ENCODE measurements around the gene FBN2.
A peak's percentile ranks its signal among the peaks of the same experiment; 100 is the strongest.
"Not testable (repeated sequence)": the region's sequence is repeated elsewhere in the genome, so short reads cannot be mapped to it uniquely, and the experiment has no call there.

FBN2 gene

DNA sequence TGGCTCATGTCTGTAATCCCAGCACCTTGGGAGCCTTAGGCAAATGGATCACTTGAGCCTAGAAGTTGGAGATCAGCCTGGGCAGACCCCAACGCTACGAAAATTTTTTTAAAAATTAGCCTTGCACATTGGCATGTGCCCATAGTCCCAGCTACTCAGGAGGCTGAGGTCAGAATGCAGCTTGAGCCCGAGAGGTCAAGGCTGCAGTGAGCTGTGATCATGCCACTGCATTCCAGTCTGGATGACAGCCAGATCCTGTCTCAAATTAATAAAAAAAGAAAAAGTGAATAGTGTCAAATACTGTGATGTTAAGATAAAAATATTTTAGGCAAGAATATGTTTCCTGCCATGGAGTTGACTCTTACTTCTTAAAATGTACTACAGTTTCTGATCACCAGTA is 5.3 kb downstream of the FBN2 start:
- no peak for DNase-seq

DNA sequence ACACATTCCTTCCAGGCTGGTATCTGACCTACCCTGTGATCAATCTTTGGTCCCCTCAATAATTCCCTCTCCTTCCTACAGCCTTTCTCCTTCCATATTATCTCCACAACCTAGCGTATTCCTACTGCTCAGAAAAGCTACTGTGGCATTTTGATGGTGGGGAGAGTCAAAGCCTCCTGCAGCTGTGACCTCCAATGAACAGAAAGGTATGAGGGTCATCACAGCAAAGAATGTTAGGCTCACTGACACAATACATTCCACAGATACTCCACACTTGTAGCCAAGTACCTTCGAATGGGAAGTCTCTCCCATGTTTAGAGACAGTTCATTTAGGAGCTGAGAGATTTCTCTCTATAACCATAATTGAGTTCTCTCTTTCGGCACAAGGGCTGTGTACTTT is 5.9 kb downstream of the FBN2 start:
- no peak for DNase-seq

DNA sequence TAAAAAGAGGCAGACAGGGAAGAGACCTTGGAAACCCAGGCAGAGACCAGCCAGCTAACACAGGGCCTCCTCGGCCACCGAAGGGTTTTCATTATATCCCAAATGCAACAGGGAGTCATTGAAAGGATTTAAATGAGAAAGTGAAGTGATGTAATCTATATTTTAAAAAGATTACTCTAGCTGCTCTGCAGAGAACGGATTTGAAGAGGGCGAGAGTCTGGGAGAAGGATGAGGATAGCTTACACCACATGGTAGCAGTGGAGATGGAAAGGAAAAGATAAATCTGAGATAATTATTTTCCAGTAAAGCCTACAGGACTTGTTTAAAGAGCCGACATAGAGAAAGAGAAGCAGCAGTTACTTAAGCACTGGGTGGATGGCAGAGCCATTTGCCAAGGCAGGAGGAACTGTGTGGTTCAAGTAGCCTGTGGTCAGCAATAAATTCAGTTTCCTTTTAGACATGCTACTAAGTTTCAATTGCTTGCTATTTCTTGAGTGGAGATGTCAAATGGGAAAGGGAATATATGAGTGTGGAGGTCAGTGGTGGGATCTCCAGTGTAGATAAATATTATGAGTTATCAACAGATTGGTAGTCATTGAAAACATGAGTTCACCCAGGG is 9.3 kb downstream of the FBN2 start:
- DNase-seq: no peak

DNA sequence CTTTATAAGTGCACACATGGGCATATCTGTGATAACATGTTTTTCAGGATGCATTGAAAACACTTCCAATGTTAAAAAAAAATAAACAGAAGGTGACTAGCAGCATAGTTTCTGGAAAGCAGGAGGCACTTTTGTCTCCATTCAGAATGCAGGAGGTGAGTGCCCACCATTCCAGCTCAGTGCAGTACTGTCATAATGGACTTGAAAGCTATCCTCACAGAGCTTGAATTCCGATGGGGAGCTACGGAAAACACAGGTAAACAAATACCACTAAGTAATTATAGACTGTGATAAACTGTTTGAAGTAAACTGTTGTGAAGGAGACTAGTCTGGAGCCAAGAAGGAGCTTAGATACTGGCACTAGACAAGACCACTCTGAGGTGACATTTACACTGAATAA is 9.9 kb downstream of the FBN2 start:
- no peak for DNase-seq

DNA sequence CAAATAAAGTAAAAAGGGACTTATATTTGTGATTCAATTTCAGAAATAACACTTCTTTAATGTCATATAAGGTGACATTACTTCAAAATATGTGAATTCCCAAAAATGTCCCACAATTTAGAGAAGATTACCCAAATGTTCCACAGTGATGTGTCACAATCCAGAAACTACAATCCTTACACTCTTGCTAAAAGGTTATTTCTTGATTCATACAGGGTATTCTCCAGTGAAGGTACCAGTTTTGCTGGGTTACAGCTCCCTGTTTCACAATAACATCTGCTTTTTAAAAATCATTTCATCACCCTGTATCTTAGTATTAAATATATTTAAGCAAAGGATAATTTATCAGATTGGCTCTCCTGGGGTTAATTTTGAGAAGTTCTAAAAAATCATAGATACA is 11.0 kb downstream of the FBN2 start:
- no peak for DNase-seq

GRCh38 chr5:128522336-128522735 is 15.7 kb downstream of the FBN2 start:
- no peak for DNase-seq

- DNase-seq: no peak
Measured at GRCh38 chr5:128519827-128520226, 18.2 kb downstream of the FBN2 start.

DNA sequence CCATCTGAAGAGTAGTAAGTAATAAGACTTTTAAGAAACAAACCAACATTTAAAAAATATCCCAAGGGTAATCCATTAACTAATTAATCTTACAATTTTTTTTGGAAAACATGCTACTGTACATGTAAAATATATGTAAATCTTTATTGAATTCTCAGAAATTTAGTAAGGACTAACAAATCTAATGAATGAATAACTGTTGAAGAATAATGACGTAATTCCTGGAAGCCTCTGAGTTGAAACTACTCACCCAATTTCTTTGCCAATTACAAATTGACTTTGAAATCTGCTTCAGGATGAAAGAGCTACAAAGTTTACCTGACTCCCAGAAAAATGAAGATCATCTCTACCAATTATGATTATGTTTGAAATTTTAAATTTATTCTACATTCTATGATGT is 21.1 kb downstream of the FBN2 start:
- no peak for DNase-seq

DNA sequence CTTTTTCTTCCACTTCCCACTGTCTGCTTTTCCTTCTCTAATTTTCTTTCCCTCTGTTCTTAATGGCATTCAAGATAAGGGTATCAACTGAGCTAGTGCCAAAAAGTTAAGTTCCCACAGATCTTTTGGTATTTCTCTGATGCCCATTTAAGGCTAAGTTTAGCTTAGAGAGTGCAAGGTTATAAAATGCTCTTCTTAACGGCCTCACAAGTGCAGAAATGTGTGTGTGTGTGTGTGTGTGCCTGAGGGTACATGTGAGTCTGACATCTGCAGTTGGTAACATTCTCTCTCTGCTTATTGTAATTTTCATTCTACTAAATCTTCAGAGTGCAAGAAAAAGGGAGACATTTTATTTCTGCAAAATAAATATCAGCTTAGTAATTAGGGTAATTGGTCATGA is 24.2 kb downstream of the FBN2 start:
- DNase-seq: no peak

- no peak for DNase-seq
Measured at GRCh38 chr5:128512894-128513293, 25.2 kb downstream of the FBN2 start.

DNA sequence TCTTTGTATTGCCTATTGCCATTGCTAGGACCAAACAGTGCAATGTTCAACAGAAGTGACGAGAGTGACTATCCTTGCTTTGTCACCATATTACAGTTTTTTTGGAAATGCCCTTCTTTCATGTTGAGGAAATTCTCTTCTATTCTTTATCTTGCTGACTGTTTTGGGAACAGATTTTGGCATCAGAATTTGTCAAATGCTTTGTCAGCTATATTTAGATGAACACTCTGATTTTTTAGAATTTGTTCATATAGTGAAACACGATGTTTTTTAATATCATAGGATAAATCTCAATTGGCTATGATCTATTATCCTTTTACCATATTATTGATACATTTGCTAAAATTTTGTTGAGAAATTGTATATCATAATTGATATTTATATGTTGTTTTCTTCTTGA is 31.4 kb downstream of the FBN2 start:
- no peak for DNase-seq

DNA sequence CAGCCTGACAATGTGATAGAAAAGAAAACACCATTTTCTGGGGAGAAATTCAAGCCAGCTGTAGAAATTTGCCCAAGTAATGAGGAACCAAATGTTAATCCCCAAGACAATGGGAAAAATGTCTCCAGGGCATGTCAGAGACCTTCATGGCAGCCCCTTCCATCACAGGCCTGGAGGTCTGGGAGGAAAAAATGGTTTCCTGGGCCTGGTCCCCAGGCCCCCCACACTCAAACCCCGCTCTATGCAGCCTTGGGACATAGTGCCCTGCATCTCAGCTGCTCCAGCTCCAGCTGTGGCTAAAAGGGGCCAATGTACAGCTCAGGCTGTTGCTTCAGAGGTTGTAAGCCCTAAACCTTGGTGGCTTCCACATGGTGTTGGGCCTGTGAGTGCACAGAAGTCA is 34.3 kb downstream of the FBN2 start:
- not testable (repeated sequence) for DNase-seq

DNA sequence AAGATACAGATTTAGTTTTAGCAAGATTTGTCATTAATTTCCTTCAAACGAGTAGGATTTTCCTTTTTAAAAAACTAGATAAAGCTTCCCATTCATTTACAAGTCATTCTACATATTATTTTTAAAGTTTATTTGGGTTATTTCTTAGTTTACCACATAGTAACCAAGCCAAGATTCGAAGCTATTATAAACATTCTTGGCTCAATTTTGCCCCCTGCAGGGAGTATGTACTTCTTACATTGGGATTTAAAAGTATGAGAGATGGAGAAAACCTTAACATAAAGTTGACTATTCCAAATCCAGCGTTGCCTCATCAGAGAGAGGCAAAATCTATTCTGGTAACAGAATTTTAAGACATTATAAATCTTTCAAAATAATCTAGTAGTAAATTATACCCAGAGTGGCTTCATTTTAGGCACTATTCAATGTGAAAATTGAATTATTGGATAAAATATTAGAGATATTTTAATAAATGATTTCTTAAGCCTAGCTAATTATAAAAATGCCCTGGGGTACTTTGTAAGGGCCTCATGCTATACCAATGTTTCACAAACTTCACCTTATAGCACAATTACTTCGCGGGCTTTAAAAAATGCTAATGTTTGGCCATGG is 39.1 kb downstream of the FBN2 start:
- DNase-seq: peak; percentile 25

- DNase-seq: no peak
Measured at GRCh38 chr5:128494516-128494915, 43.5 kb downstream of the FBN2 start.

DNA sequence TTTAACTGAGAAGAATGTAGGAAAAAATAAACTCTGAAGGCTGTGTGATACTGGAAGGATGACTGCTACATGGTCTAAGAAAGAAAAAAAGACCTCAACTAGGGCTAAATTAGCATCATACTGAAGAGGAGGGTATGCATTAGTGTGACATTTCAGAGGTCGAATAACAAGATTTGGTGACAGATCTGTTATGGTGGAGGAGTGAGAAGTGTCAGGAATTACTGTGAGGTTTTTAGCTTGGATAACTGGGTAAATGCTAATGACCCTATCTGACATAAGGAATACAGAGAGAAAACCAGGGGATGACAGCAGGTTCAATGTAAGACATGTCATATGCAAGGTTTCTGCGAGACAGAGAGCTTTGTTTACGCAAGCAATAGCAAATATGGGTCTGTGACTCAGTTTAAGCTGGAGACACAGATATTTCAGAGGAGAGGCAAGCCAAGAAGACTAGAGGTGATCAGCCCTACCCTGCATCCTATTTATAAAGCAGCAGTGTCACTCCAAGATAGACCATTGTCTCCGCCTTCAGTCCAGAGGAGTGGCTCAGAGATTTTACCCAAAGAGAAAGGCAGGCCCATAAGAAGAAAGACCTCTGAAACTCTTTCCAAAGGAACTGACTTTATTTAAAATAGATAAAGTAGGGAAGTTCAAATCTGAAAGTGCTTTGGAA is 44.3 kb downstream of the FBN2 start:
- no peak for DNase-seq

DNA sequence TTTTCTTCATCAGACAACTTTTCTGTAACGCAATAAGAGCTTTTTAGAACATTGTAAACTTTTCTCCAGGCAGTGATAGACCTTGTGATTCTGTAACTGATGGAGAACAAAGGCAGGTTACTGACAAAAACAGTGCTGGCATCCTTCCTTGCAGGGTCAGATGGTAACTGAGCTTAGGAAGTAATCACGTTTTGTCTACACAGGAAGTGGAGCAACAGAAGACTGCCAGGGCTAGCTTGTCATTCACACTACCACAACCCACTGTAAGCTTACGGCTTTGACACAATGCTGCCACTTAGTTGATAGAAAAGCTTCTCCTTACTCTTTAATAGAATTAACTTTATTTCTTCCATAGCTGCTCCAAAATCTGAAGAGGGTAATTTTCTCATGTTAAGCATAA is 46.8 kb downstream of the FBN2 start:
- no peak for DNase-seq

- DNase-seq: no peak
Measured at GRCh38 chr5:128490761-128491160, 47.3 kb downstream of the FBN2 start.

DNA sequence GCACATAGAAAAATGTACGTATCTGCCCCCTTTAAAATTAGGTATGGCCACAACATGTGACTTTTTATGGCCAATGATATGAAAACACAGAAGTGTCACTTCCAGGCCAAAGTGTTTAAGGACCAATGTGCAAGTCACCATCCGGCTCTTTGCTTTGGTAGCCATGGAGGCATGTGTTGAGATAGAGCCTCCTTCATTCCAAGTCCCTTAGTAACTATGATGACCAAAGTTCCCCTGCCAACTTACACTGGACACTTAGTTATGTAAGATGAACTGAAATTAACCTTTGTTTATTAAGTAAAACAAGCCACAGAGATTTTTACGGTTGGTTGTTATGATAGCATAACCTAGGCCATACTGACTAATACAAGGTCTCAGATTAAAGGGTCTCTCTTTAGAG is 51.0 kb downstream of the FBN2 start:
- no peak for DNase-seq

- no peak for DNase-seq
Measured at GRCh38 chr5:128483738-128484137, 54.3 kb downstream of the FBN2 start.

- no peak for DNase-seq
Measured at GRCh38 chr5:128480906-128481633, 57.0 kb downstream of the FBN2 start.

GRCh38 chr5:128480158-128480557 is 57.9 kb downstream of the FBN2 start:
- no peak for DNase-seq

- no peak for DNase-seq
Measured at GRCh38 chr5:128478386-128479368, 59.4 kb downstream of the FBN2 start.

DNA sequence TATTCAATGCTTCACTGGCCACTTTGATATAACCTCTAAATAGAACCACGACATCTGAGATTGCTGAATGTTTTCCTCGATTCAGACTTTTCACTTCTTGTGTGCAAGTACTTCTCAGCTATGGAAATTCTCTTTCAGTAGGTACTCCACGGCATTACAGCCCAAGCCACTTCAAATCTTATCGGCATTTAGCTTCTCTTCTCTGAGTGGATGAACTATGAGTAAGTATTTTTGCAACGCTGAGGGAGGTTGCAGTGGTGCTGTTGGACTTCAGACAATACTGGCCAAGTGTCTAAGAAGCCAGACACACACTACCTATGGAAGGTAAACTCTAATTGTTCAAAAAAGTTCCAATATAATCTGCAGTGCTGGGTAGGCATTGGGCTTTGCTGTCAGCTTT is 60.1 kb downstream of the FBN2 start:
- DNase-seq: no peak

All from DMS 273 treated with DMSO at 0.1 percent for 48 hours (cell line).